IMR-90 (cell line): ENCODE data around the gene NF2. TPM values are rescaled to one million over a fixed set of nuclear protein-coding genes. Genes with fewer than 3 reads are reported as not detected.

Source experiments
- ATAC-seq: fragments of 200-7000 bp; cut with Tn5 transposase; 2 replicates; pipeline ENCODE4 v1.9.1; 2020; ENCODE audit warnings: low read depth, mild to moderate bottlenecking, moderate library complexity
- BruUV-seq: library from RNA; stranded (reverse); fragments of 400-500 nt; replicated peaks from 2 replicates; lab custom pipeline; 2021; lab: Mats Ljungman, UMichigan
- CTCF ChIA-PET: fragments of 300-600 bp; formaldehyde crosslinking; extraction: SDS; loops from one replicate; lab custom pipeline; 2021; ENCODE audit warnings: antibody characterized with exemption; lab: Yijun Ruan, JAX
- POLR2A ChIA-PET: fragments of 300-600 bp; sonication (Branson Sonifier 250); formaldehyde crosslinking; loops from one replicate; lab custom pipeline; 2022; ENCODE audit warnings: antibody characterized with exemption; ENCODE audit not compliant: unreplicated experiment; lab: Charles Lee
- DNase-seq: peaks from one replicate; pipeline ENCODE4 v3.0.0; 2013
- H2AFZ ChIP-seq: replicated peaks from 2 replicates; pipeline ENCODE3; 2013; ENCODE audit warnings: low read length, mild to moderate bottlenecking; ENCODE audit not compliant: poor library complexity
- H2AK5ac ChIP-seq: 2 replicates; pipeline ENCODE4 v1.6.1; 2013; ENCODE audit warnings: low read depth, low read length, inconsistent platforms
- H2AK9ac ChIP-seq: replicated peaks from 2 replicates; pipeline ENCODE3; 2013; ENCODE audit warnings: mild to moderate bottlenecking, low read depth, low read length, moderate library complexity; ENCODE audit not compliant: poor library complexity
- H2BK120ac ChIP-seq: 2 replicates; pipeline ENCODE4 v1.6.1; 2013; ENCODE audit warnings: low read depth, low read length, inconsistent platforms
- H2BK15ac ChIP-seq: 3 replicates; pipeline ENCODE4 v1.6.1; 2013; ENCODE audit warnings: low read depth, low read length, inconsistent platforms
- H2BK20ac ChIP-seq: 2 replicates; pipeline ENCODE4 v1.6.1; 2013; ENCODE audit warnings: low read depth, mild to moderate bottlenecking, inconsistent platforms, low read length, moderate library complexity
- H2BK5ac ChIP-seq: 2 replicates; pipeline ENCODE4 v1.6.1; 2013; ENCODE audit warnings: mild to moderate bottlenecking, low read depth, low read length, inconsistent platforms; ENCODE audit not compliant: poor library complexity, severe bottlenecking
- H3K14ac ChIP-seq: replicated peaks from 2 replicates; pipeline ENCODE4 v1.6.1; 2013; ENCODE audit warnings: low read depth, low read length, inconsistent platforms
- H3K18ac ChIP-seq: 2 replicates; pipeline ENCODE4 v1.6.1; 2013; ENCODE audit warnings: low read depth, low read length, control low read depth
- H3K23ac ChIP-seq: 2 replicates; pipeline ENCODE4 v1.6.1; 2013; ENCODE audit warnings: low read depth, low read length, inconsistent platforms
- H3K27ac ChIP-seq: 2 replicates; pipeline ENCODE4 v1.5.1; 2013; ENCODE audit warnings: mild to moderate bottlenecking, control low read depth, low read length; ENCODE audit not compliant: insufficient read depth
- H3K27me3 ChIP-seq: 2 replicates; pipeline ENCODE4 v1.6.1; 2013; ENCODE audit warnings: low read length; ENCODE audit not compliant: control insufficient read depth, insufficient read depth
- H3K36me3 ChIP-seq: 2 replicates; pipeline ENCODE4 v1.6.1; 2013; ENCODE audit warnings: low read length, mixed read lengths; ENCODE audit not compliant: control insufficient read depth, insufficient read depth
- H3K4ac ChIP-seq: 2 replicates; pipeline ENCODE4 v1.6.1; 2013; ENCODE audit warnings: low read depth, low read length, inconsistent platforms
- H3K4me1 ChIP-seq: 2 replicates; pipeline ENCODE4 v1.6.1; 2013; ENCODE audit warnings: low read length, mixed read lengths; ENCODE audit not compliant: control insufficient read depth, insufficient read depth
- H3K4me2 ChIP-seq: 2 replicates; pipeline ENCODE4 v1.6.1; 2013; ENCODE audit warnings: low read depth, mild to moderate bottlenecking, control low read depth, low read length, moderate library complexity
- H3K4me3 ChIP-seq: 2 replicates; pipeline ENCODE4 v1.5.1; 2013; ENCODE audit warnings: low read depth, mild to moderate bottlenecking, control low read depth, low read length, moderate library complexity; ENCODE audit not compliant: insufficient read depth
- H3K56ac ChIP-seq: 2 replicates; pipeline ENCODE4 v1.6.1; 2013; ENCODE audit warnings: low read length, inconsistent platforms; ENCODE audit not compliant: insufficient read depth; ENCODE audit errors: extremely low read depth
- H3K79me1 ChIP-seq, 2 experiments: 2 replicates each; pipeline ENCODE4 v1.6.1; 2013; ENCODE audit warnings: low read length in 2 of 2, inconsistent platforms in 1 of 2, low read depth in 1 of 2
- H3K9ac ChIP-seq: 2 replicates; pipeline ENCODE4 v1.6.1; 2013; ENCODE audit warnings: low read depth, low read length, control low read depth
- H3K9me1 ChIP-seq: 2 replicates; pipeline ENCODE4 v1.6.1; 2013; ENCODE audit warnings: low read length, inconsistent platforms; ENCODE audit not compliant: insufficient read depth
- H3K9me3 ChIP-seq: 2 replicates; pipeline ENCODE4 v1.6.1; 2013; ENCODE audit warnings: low read length; ENCODE audit not compliant: control insufficient read depth, insufficient read depth
- H4K20me1 ChIP-seq: 2 replicates; pipeline ENCODE4 v1.6.1; 2013; ENCODE audit warnings: low read length, inconsistent platforms; ENCODE audit not compliant: insufficient read depth
- H4K5ac ChIP-seq: 2 replicates; pipeline ENCODE4 v1.6.1; 2013; ENCODE audit warnings: mild to moderate bottlenecking, low read depth, low read length, control low read depth
- H4K8ac ChIP-seq, 2 experiments: 2 replicates each; pipeline ENCODE4 v1.6.1; 2013; ENCODE audit warnings: low read depth in 2 of 2, low read length in 2 of 2, control low read depth in 1 of 2, inconsistent platforms in 1 of 2
- H4K91ac ChIP-seq: 2 replicates; pipeline ENCODE4 v1.6.1; 2013; ENCODE audit warnings: low read depth, low read length, inconsistent platforms; ENCODE audit not compliant: insufficient read depth
- BHLHE40 ChIP-seq: fragments of 150-350 bp; IDR thresholded peaks from 2 replicates; pipeline ENCODE4 v1.6.1; 2016; ENCODE audit warnings: mild to moderate bottlenecking, low read depth, low read length
- CHD1 ChIP-seq: IDR thresholded peaks from 2 replicates; pipeline ENCODE4 v1.6.1; 2012; ENCODE audit warnings: low read depth, low read length, improper control_type of control experiment
- CTCF ChIP-seq: conservative IDR thresholded peaks from 2 replicates; pipeline ENCODE4 v1.5.1; 2012; ENCODE audit warnings: mild to moderate bottlenecking, low read depth, low read length, improper control_type of control experiment
- SMC3 ChIP-seq: fragments of 150-350 bp; IDR thresholded peaks from 2 replicates; pipeline ENCODE4 v1.6.1; 2016; ENCODE audit warnings: low read depth, mild to moderate bottlenecking, antibody characterized with exemption, low read length, moderate library complexity
- WGBS, 2 experiments: methylation state at CpG; one replicate each; pipeline versions ENCODE4 v1.1.5 to v1.1.7; 2013; ENCODE audit warnings: missing lambda C conversion rate in 2 of 2; ENCODE audit not compliant: insufficient read length in 1 of 2; ENCODE audit errors: extremely low coverage in 2 of 2; 5-methylcytosine and 5-hydroxymethylcytosine counted together
- dilution Hi-C: fragments of 300-500 bp; cut with HindIII; formaldehyde crosslinking; loops from one replicate; pipeline ENCODE4 v1.14.3; 2018; ENCODE audit warnings: low sequenced_read_pairs; ENCODE audit not compliant: unreplicated experiment
- in situ Hi-C: fragments of 300-500 bp; cut with MboI; formaldehyde crosslinking; loops from 3 replicates; pipeline ENCODE4 v1.14.3; 2019; ENCODE audit warnings: low sequenced_read_pairs, inconsistent platforms, mixed read lengths
- intact Hi-C: fragments of 100-400 bp; cut with micrococcal nuclease; formaldehyde crosslinking; loops from 2 replicates; pipeline ENCODE4 v1.10.0; 2022
- polyA plus RNA-seq, 3 experiments: library from polyadenylated mRNA; depleted of rRNA; stranded (reverse); fragments of >200 nt; gene quantifications; 2 replicates each; pipeline ENCODE4 v1.2.3, GENCODE V29; 2012; ENCODE audit warnings: low replicate concordance in 1 of 3
- total RNA-seq: library from RNA; depleted of rRNA; stranded (reverse); fragments of >200 nt; gene quantifications from 2 replicates; pipeline ENCODE4 v1.2.3, GENCODE V29; 2012

NF2 gene
- total and polyA plus RNA-seq, 2 of the 4 experiments (the other 2 are of a cell fraction): 59.0 to 151 TPM

- no peak overlapping the region for H4K91ac ChIP-seq
- H2BK20ac ChIP-seq: no peak overlapping the region
- no peak overlapping the region for H2BK15ac ChIP-seq
- POLR2A ChIA-PET: no interaction called here
- no peak overlapping the region for H3K27ac ChIP-seq
- H2BK5ac ChIP-seq: no peak overlapping the region
- 80% methylated on average over 3 of the region's 13 CpGs; no CpG with 5 or more reads in 1 of the 2 experiments for WGBS, 2 experiments
- no peaks in the 10 kb centered on the region for H3K79me1 ChIP-seq
- no peak overlapping the region for H3K4me2 ChIP-seq
- ATAC-seq (no peak), DNase-seq (no peak)
- no TSS peak for BruUV-seq
- H2BK120ac ChIP-seq: no peak overlapping the region
- H3K36me3 ChIP-seq: no peaks in the 10 kb centered on the region
- in situ Hi-C loops (no loop called here), intact Hi-C loops (no loop called here), dilution Hi-C loops (no loop called here)
- H3K56ac ChIP-seq: no peak overlapping the region
- no peak overlapping the region for H2AK5ac ChIP-seq
- no peak overlapping the region for H3K4me3 ChIP-seq
- no peak for TF ChIP-seq CTCF
- TF ChIP-seq SMC3: no peak
- no peak for TF ChIP-seq CHD1
- no peak for TF ChIP-seq BHLHE40
- H4K8ac ChIP-seq: no peak overlapping the region
- CTCF ChIA-PET: no interaction called here
- no peaks in the 10 kb centered on the region for H3K9me1 ChIP-seq
- peaks cover 11% of the 10 kb centered on the region for H4K20me1 ChIP-seq
- H2AFZ ChIP-seq: no peak overlapping the region
- no peak overlapping the region for H4K5ac ChIP-seq
- no peak overlapping the region for H3K23ac ChIP-seq
- H3K27me3 ChIP-seq: peaks cover 65% of the 10 kb centered on the region
- H3K4ac ChIP-seq: no peak overlapping the region
- H3K14ac ChIP-seq: no peak overlapping the region
- no peak overlapping the region for H2AK9ac ChIP-seq
- no peaks in the 10 kb centered on the region for H3K4me1 ChIP-seq
- no peaks in the 10 kb centered on the region for H3K9me3 ChIP-seq
- H3K9ac ChIP-seq: no peak overlapping the region
- H3K18ac ChIP-seq: no peak overlapping the region
Measured at GRCh38 chr22:29715240-29715639, 111.8 kb downstream of the NF2 start.
